Measurements from ENCODE around the gene KRTAP10-12. TPM values are rescaled to one million over a fixed set of nuclear protein-coding genes. Genes with fewer than 3 reads are reported as not detected.

Gene KRTAP10-12
- total RNA-seq, 1 experiment from 2014 or later = not detected

GRCh38 chr21:44713846-44714245, 16.9 kb downstream of the KRTAP10-12 start:
- Histone ChIP-seq H3K4me1 (ENCODE audit: insufficient read depth, low read length, poor library complexity, severe bottlenecking) (peaks cover 4% of the 10 kb centered on the region), H3K27ac (ENCODE audit: low read depth, low read length, poor library complexity, severe bottlenecking) (no peak overlapping the region), H3K9me3 (ENCODE audit: low read depth, low read length, poor library complexity, severe bottlenecking) (no peaks in the 10 kb centered on the region), H3K27me3 (replicated peaks; ENCODE audit: insufficient read depth, low read depth, low read length, poor library complexity) (peaks cover 5% of the 10 kb centered on the region), H3K4me3 (ENCODE audit: low read depth, low read length, poor library complexity, severe bottlenecking) (no peak overlapping the region), H3K36me3 (ENCODE audit: insufficient read depth, low read length, poor library complexity, severe bottlenecking) (no peaks in the 10 kb centered on the region)
- intact Hi-C loops (cut with micrococcal nuclease; ENCODE audit: unreplicated experiment) = no loop called here
- no TSS peak for BruUV-seq (replicated peaks)
- ChIA-PET POLR2A (ENCODE audit: low non-redundant PET) (no interaction called here), CTCF (no interaction called here)
- TF ChIP-seq, protein P1, sequence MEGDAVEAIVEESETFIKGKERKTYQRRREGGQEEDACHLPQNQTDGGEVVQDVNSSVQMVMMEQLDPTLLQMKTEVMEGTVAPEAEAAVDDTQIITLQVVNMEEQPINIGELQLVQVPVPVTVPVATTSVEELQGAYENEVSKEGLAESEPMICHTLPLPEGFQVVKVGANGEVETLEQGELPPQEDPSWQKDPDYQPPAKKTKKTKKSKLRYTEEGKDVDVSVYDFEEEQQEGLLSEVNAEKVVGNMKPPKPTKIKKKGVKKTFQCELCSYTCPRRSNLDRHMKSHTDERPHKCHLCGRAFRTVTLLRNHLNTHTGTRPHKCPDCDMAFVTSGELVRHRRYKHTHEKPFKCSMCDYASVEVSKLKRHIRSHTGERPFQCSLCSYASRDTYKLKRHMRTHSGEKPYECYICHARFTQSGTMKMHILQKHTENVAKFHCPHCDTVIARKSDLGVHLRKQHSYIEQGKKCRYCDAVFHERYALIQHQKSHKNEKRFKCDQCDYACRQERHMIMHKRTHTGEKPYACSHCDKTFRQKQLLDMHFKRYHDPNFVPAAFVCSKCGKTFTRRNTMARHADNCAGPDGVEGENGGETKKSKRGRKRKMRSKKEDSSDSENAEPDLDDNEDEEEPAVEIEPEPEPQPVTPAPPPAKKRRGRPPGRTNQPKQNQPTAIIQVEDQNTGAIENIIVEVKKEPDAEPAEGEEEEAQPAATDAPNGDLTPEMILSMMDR (conservative IDR thresholded peaks at IDR 0.05; ENCODE audit: low read depth, low read length) = no peak
- no peak for TF ChIP-seq EZH2 (IDR thresholded peaks at IDR 0.05; ENCODE audit: borderline replicate concordance, low read depth, low read length, poor library complexity, severe bottlenecking)
- no peak for DNase-seq (ENCODE audit: low spot score)

DNA sequence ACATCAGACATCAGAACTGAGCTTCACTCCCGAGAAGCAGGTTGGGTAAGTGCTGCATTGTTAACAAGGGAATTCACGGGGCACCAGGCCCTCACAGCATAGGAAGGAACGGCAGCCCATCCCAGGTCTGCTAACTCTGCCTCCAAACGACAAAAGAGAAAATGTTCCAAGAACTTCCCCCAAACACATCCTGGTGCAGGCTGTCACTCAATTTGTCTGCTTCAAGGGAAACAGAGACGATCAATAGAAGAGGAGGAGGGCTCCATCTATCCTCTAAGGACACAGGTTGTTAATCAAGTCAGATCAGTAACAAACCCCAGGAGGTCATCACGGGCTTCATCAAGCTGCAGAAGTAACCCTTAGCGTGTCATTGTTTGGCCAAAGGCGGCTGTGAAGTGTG, 17.9 kb downstream of the KRTAP10-12 start:
- no peak for DNase-seq (ENCODE audit: low spot score)
- H3K27me3 ChIP-seq (replicated peaks; ENCODE audit: insufficient read depth, low read depth, low read length, poor library complexity) = peaks cover 5% of the 10 kb centered on the region

GRCh38 chr21:44716984-44717383, 20.0 kb downstream of the KRTAP10-12 start:
- no peaks in the 10 kb centered on the region for H3K27me3 ChIP-seq (replicated peaks; ENCODE audit: insufficient read depth, low read depth, low read length, poor library complexity)
- ChIA-PET CTCF (no interaction called here), POLR2A (ENCODE audit: low non-redundant PET) (no interaction called here)
- no peaks in the 10 kb centered on the region for H3K9me3 ChIP-seq (ENCODE audit: low read depth, low read length, poor library complexity, severe bottlenecking)
- H3K36me3 ChIP-seq (ENCODE audit: insufficient read depth, low read length, poor library complexity, severe bottlenecking) = no peaks in the 10 kb centered on the region
- no peak overlapping the region for H3K4me3 ChIP-seq (ENCODE audit: low read depth, low read length, poor library complexity, severe bottlenecking)
- no TSS peak for BruUV-seq (replicated peaks)
- intact Hi-C loops (cut with micrococcal nuclease; ENCODE audit: unreplicated experiment) = no loop called here
- TF ChIP-seq EZH2 (IDR thresholded peaks at IDR 0.05; ENCODE audit: borderline replicate concordance, low read depth, low read length, poor library complexity, severe bottlenecking) = no peak
- TF ChIP-seq, protein P1 (conservative IDR thresholded peaks at IDR 0.05; ENCODE audit: low read depth, low read length) = no peak
- no peaks in the 10 kb centered on the region for H3K4me1 ChIP-seq (ENCODE audit: insufficient read depth, low read length, poor library complexity, severe bottlenecking)
- no peak overlapping the region for H3K27ac ChIP-seq (ENCODE audit: low read depth, low read length, poor library complexity, severe bottlenecking)
- DNase-seq (ENCODE audit: low spot score) = no peak

More for the DNA sequence above, 17.9 kb downstream of the KRTAP10-12 start:
- POLR2A ChIA-PET (ENCODE audit: low non-redundant PET) = no interaction called here
- CTCF ChIA-PET = no interaction called here
- Histone ChIP-seq H3K4me1 (ENCODE audit: insufficient read depth, low read length, poor library complexity, severe bottlenecking) (no peaks in the 10 kb centered on the region), H3K27ac (ENCODE audit: low read depth, low read length, poor library complexity, severe bottlenecking) (no peak overlapping the region), H3K36me3 (ENCODE audit: insufficient read depth, low read length, poor library complexity, severe bottlenecking) (no peaks in the 10 kb centered on the region), H3K4me3 (ENCODE audit: low read depth, low read length, poor library complexity, severe bottlenecking) (no peak overlapping the region), H3K9me3 (ENCODE audit: low read depth, low read length, poor library complexity, severe bottlenecking) (no peaks in the 10 kb centered on the region)
- TF ChIP-seq, protein P1 (conservative IDR thresholded peaks at IDR 0.05; ENCODE audit: low read depth, low read length) = no peak
- no peak for TF ChIP-seq EZH2 (IDR thresholded peaks at IDR 0.05; ENCODE audit: borderline replicate concordance, low read depth, low read length, poor library complexity, severe bottlenecking)
- intact Hi-C loops (cut with micrococcal nuclease; ENCODE audit: unreplicated experiment) = no loop called here
- no TSS peak for BruUV-seq (replicated peaks)
